ENCODE measurements around the gene SLC27A2.
A peak's percentile ranks its signal among the peaks of the same experiment; 100 is the strongest.

The SLC27A2 gene

GRCh38 chr15:50192926-50193620 lies 11.1 kb downstream of the SLC27A2 start:
- Histone ChIP-seq H3K27ac (no peak overlapping the region; the same call in 1 of the 2 replicates), H3K36me3 (peaks cover 4% of the 10 kb centered on the region; the same call in 1 of the 2 replicates), H3K9me3 (ENCODE audit: severe bottlenecking) (no peaks in the 10 kb centered on the region), H3K4me3 (ENCODE audit: low read depth, low read length) (no peak overlapping the region), H3K27me3 (ENCODE audit: insufficient read depth, low read depth, severe bottlenecking) (no peaks in the 10 kb centered on the region)
- TF ChIP-seq CTCF (IDR thresholded peaks at IDR 0.05; ENCODE audit: low read depth, low read length) = no peak
- DNase-seq = peak; percentile 25

- no peaks in the 10 kb centered on the region for H3K9me3 ChIP-seq (ENCODE audit: severe bottlenecking)
- H3K36me3 ChIP-seq = peaks cover 25% of the 10 kb centered on the region
- no peaks in the 10 kb centered on the region for H3K27me3 ChIP-seq (ENCODE audit: insufficient read depth, low read depth, severe bottlenecking)
- no peak for TF ChIP-seq CTCF (IDR thresholded peaks at IDR 0.05; ENCODE audit: low read depth, low read length)
- no peak overlapping the region for H3K27ac ChIP-seq
- no peak for DNase-seq
- no peak overlapping the region for H3K4me3 ChIP-seq (ENCODE audit: low read depth, low read length)
These were observed 20.0 kb downstream of the SLC27A2 start for GRCh38 chr15:50202003-50202402.

- Histone ChIP-seq H3K27me3 (ENCODE audit: insufficient read depth, low read depth, severe bottlenecking) (no peaks in the 10 kb centered on the region), H3K9me3 (ENCODE audit: severe bottlenecking) (no peaks in the 10 kb centered on the region), H3K4me3 (ENCODE audit: low read depth, low read length) (no peak overlapping the region), H3K27ac (no peak overlapping the region), H3K36me3 (peaks cover 37% of the 10 kb centered on the region)
- no peak for TF ChIP-seq CTCF (IDR thresholded peaks at IDR 0.05; ENCODE audit: low read depth, low read length)
- no peak for DNase-seq
These were observed 24.0 kb downstream of the SLC27A2 start for GRCh38 chr15:50206020-50206419.

GRCh38 chr15:50209809-50210208 lies 27.8 kb downstream of the SLC27A2 start:
- Histone ChIP-seq H3K4me3 (ENCODE audit: low read depth, low read length) (no peak overlapping the region), H3K9me3 (ENCODE audit: severe bottlenecking) (peaks cover 14% of the 10 kb centered on the region), H3K36me3 (peaks cover 37% of the 10 kb centered on the region), H3K27ac (peak overlapping the region; percentile 62), H3K27me3 (ENCODE audit: insufficient read depth, low read depth, severe bottlenecking) (no peaks in the 10 kb centered on the region)
- DNase-seq = no peak
- TF ChIP-seq CTCF (IDR thresholded peaks at IDR 0.05; ENCODE audit: low read depth, low read length) = no peak

GRCh38 chr15:50210462-50211157 lies 28.6 kb downstream of the SLC27A2 start:
- no peak overlapping the region for H3K4me3 ChIP-seq (ENCODE audit: low read depth, low read length)
- H3K9me3 ChIP-seq (ENCODE audit: severe bottlenecking) = peaks cover 14% of the 10 kb centered on the region
- no peaks in the 10 kb centered on the region for H3K27me3 ChIP-seq (ENCODE audit: insufficient read depth, low read depth, severe bottlenecking)
- peak; percentile 96 for DNase-seq
- H3K36me3 ChIP-seq = peaks cover 32% of the 10 kb centered on the region
- TF ChIP-seq CTCF (IDR thresholded peaks at IDR 0.05; ENCODE audit: low read depth, low read length) = peak; percentile 15; the same call in 1 of the 2 replicates
- peak overlapping the region; percentile 62 for H3K27ac ChIP-seq

Data from WERI-Rb-1 (cell line).